GM18511 (cell line): Measurements from ENCODE around the gene MAGI1.

ENCODE experiments used
- ATAC-seq: cut with Tn5 transposase; IDR thresholded peaks from one replicate; pipeline ENCODE4 v1.9.1; 2021; ENCODE audit warnings: mild to moderate bottlenecking, moderate library complexity; ENCODE audit not compliant: unreplicated experiment

MAGI1 gene

GRCh38 chr3:65777050-65777449, 261.7 kb downstream of the MAGI1 start:
- no peak for ATAC-seq

- no peak for ATAC-seq
These were observed 262.2 kb downstream of the MAGI1 start for GRCh38 chr3:65776494-65776893.

GRCh38 chr3:65776081-65776480, 262.6 kb downstream of the MAGI1 start:
- ATAC-seq, result no peak

GRCh38 chr3:65772758-65773157, 266.0 kb downstream of the MAGI1 start:
- no peak for ATAC-seq

GRCh38 chr3:65767551-65767950, 271.2 kb downstream of the MAGI1 start:
- no peak for ATAC-seq

GRCh38 chr3:65762235-65762580, 276.5 kb downstream of the MAGI1 start:
- no peak for ATAC-seq

- ATAC-seq, result no peak
These were observed 277.1 kb downstream of the MAGI1 start for GRCh38 chr3:65761446-65762234.

- no peak for ATAC-seq
These were observed 279.7 kb downstream of the MAGI1 start for GRCh38 chr3:65758876-65759598.

- no peak for ATAC-seq
These were observed 280.3 kb downstream of the MAGI1 start for GRCh38 chr3:65758438-65758837.

GRCh38 chr3:65752636-65753035, 286.1 kb downstream of the MAGI1 start:
- no peak for ATAC-seq

- no peak for ATAC-seq
These were observed 287.5 kb downstream of the MAGI1 start for GRCh38 chr3:65751123-65751700.

- ATAC-seq, result no peak
These were observed 289.7 kb downstream of the MAGI1 start for GRCh38 chr3:65749066-65749465.

GRCh38 chr3:65748326-65748725, 290.4 kb downstream of the MAGI1 start:
- ATAC-seq, result no peak

- ATAC-seq, result no peak
These were observed 291.9 kb downstream of the MAGI1 start for GRCh38 chr3:65746848-65747247.

- ATAC-seq, result no peak
These were observed 293.4 kb downstream of the MAGI1 start for GRCh38 chr3:65745306-65745705.

GRCh38 chr3:65742914-65743313, 295.8 kb downstream of the MAGI1 start:
- no peak for ATAC-seq

GRCh38 chr3:65741540-65741939, 297.2 kb downstream of the MAGI1 start:
- no peak for ATAC-seq

GRCh38 chr3:65739901-65740541, 298.7 kb downstream of the MAGI1 start:
- ATAC-seq, result no peak

GRCh38 chr3:65734792-65735191, 303.9 kb downstream of the MAGI1 start:
- ATAC-seq, result no peak

GRCh38 chr3:65734382-65734781, 304.3 kb downstream of the MAGI1 start:
- ATAC-seq, result no peak

GRCh38 chr3:65733459-65733858, 305.3 kb downstream of the MAGI1 start:
- ATAC-seq, result no peak
